Type B pancreatic cell (in vitro differentiated cells): ENCODE measurements around the gene TMEFF2. TPM values are rescaled to one million over a fixed set of nuclear protein-coding genes. Genes with fewer than 3 reads are reported as not detected.

Experiments used
- DNase-seq: peaks from one replicate; pipeline ENCODE4 v3.0.0; 2021; ENCODE audit warnings: mixed read lengths; ENCODE audit not compliant: unreplicated experiment; ENCODE audit errors: extremely low spot score
- H3K27ac Mint-ChIP-seq: 2 replicates; pipeline ENCODE4 v1.8.0; 2021; ENCODE audit warnings: mild to moderate bottlenecking, mixed read lengths
- H3K27me3 Mint-ChIP-seq: 2 replicates; pipeline ENCODE4 v1.8.0; 2021; ENCODE audit warnings: mixed read lengths
- H3K36me3 Mint-ChIP-seq: 2 replicates; pipeline ENCODE4 v1.8.0; 2021; ENCODE audit warnings: mixed read lengths
- H3K4me1 Mint-ChIP-seq: one replicate; pipeline ENCODE4 v1.8.0; 2021; ENCODE audit warnings: mixed read lengths; ENCODE audit not compliant: unreplicated experiment
- H3K4me3 Mint-ChIP-seq: 2 replicates; pipeline ENCODE4 v1.8.0; 2021; ENCODE audit warnings: mild to moderate bottlenecking, mixed read lengths
- H3K9me3 Mint-ChIP-seq: 2 replicates; pipeline ENCODE4 v1.8.0; 2021; ENCODE audit warnings: mixed read lengths
- total RNA-seq: library from RNA; stranded (reverse); gene quantifications from 2 replicates; pipeline ENCODE4 v1.2.1, GENCODE V29; 2021; ENCODE audit warnings: low replicate concordance
- TF ChIP-seq, protein P1 (sequence below): fragments of 200-600 bp; sonication (generic); conservative IDR thresholded peaks from 2 replicates; pipeline ENCODE4 v1.5.0; 2021; ENCODE audit warnings: antibody characterized with exemption, mild to moderate bottlenecking

TMEFF2 gene
- total RNA-seq, 1 donor from 2014 or later, result 10.7 TPM

- H3K27me3 Mint-ChIP-seq, result no peaks in the 10 kb centered on the region
- no peak for DNase-seq
- TF ChIP-seq, protein P1, sequence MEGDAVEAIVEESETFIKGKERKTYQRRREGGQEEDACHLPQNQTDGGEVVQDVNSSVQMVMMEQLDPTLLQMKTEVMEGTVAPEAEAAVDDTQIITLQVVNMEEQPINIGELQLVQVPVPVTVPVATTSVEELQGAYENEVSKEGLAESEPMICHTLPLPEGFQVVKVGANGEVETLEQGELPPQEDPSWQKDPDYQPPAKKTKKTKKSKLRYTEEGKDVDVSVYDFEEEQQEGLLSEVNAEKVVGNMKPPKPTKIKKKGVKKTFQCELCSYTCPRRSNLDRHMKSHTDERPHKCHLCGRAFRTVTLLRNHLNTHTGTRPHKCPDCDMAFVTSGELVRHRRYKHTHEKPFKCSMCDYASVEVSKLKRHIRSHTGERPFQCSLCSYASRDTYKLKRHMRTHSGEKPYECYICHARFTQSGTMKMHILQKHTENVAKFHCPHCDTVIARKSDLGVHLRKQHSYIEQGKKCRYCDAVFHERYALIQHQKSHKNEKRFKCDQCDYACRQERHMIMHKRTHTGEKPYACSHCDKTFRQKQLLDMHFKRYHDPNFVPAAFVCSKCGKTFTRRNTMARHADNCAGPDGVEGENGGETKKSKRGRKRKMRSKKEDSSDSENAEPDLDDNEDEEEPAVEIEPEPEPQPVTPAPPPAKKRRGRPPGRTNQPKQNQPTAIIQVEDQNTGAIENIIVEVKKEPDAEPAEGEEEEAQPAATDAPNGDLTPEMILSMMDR, result no peak
Observed at GRCh38 chr2:192128655-192129054, 66.1 kb downstream of the TMEFF2 start.

DNA sequence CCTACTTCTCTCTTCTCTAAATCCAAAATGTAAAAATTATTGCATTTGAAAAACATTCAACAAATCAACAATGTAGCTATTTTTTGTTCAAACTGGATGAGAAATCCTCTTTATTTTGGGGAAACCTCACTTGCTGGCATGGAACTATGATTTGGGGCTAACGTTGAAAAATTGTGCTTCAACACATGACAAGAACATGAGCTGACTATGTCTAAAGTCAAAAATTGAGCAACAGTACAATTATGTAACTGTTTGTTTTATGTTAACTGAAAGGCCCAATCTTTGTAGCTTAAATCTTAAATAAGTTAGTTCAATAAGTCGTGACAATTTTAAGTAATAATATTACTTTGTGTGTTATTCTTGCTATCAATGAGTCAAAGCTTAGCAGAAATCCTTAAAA, 67.3 kb downstream of the TMEFF2 start:
- Mint-ChIP-seq H3K36me3 (no peaks in the 10 kb centered on the region), H3K9me3 (no peaks in the 10 kb centered on the region), H3K4me1 (peaks cover 10% of the 10 kb centered on the region), H3K4me3 (no peak overlapping the region), H3K27ac (no peak overlapping the region), H3K27me3 (no peaks in the 10 kb centered on the region)
- DNase-seq, result no peak
- TF ChIP-seq, protein P1, result no peak

More at GRCh38 chr2:192128655-192129054, 66.1 kb downstream of the TMEFF2 start:
- Mint-ChIP-seq H3K9me3 (no peaks in the 10 kb centered on the region), H3K36me3 (no peaks in the 10 kb centered on the region), H3K4me1 (peaks cover 10% of the 10 kb centered on the region), H3K4me3 (no peak overlapping the region), H3K27ac (no peak overlapping the region)

- H3K27ac Mint-ChIP-seq, result no peak overlapping the region
- peaks cover 10% of the 10 kb centered on the region for H3K4me1 Mint-ChIP-seq
- no peak for DNase-seq
- TF ChIP-seq, protein P1, result no peak
- H3K36me3 Mint-ChIP-seq, result no peaks in the 10 kb centered on the region
- no peaks in the 10 kb centered on the region for H3K9me3 Mint-ChIP-seq
- H3K27me3 Mint-ChIP-seq, result no peaks in the 10 kb centered on the region
- no peak overlapping the region for H3K4me3 Mint-ChIP-seq
Observed at GRCh38 chr2:192126912-192127311, 67.8 kb downstream of the TMEFF2 start.

DNA sequence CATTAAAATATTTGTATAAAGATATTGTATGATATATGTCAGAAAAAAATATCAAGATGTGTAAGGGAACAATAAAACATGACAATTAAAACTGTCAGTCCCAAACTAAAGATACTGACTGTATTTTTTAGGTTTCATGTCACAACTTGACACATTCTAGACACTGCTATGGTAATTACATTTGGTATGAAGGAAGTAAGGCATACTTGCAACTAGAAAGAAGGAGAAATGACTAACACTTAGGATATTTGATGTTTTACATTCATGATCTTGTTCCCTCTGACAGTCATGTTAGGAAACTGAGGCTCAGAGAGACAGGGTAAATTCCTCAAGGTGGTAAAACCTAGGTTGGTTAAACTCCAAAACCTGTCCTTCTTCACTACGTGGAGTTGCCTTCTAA, 68.3 kb downstream of the TMEFF2 start:
- no peak for DNase-seq
- Mint-ChIP-seq H3K4me3 (no peak overlapping the region), H3K4me1 (peaks cover 10% of the 10 kb centered on the region), H3K27ac (no peak overlapping the region), H3K27me3 (no peaks in the 10 kb centered on the region), H3K36me3 (no peaks in the 10 kb centered on the region), H3K9me3 (no peaks in the 10 kb centered on the region)
- TF ChIP-seq, protein P1, result no peak

DNA sequence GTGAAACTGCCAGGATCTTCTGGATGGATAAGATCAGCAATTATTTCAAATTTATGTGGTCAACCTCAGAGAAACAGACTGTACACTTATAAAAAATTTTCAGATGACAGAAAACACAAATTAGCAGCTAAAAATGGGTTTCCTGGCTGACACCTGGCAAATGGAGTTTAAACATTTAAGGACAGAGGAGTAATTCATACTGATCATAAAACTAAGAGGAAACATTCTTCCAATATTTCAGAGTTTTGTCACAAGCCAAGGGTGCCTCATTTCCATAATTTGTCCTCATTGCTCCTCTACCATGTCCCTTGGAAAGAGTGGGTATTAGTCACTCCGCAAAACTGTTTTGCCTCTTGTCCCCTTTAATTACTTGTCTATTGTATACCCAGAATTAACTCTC, 70.2 kb downstream of the TMEFF2 start:
- Mint-ChIP-seq H3K4me1 (peaks cover 10% of the 10 kb centered on the region), H3K27ac (no peak overlapping the region), H3K9me3 (peaks cover 3% of the 10 kb centered on the region), H3K27me3 (no peaks in the 10 kb centered on the region), H3K4me3 (no peak overlapping the region), H3K36me3 (peaks cover 4% of the 10 kb centered on the region)
- TF ChIP-seq, protein P1, result no peak
- DNase-seq, result no peak

GRCh38 chr2:192123847-192124246, 70.9 kb downstream of the TMEFF2 start:
- H3K27me3 Mint-ChIP-seq, result no peaks in the 10 kb centered on the region
- peaks cover 4% of the 10 kb centered on the region for H3K36me3 Mint-ChIP-seq
- H3K9me3 Mint-ChIP-seq, result peaks cover 3% of the 10 kb centered on the region
- H3K4me3 Mint-ChIP-seq, result no peak overlapping the region
- TF ChIP-seq, protein P1, result no peak
- H3K27ac Mint-ChIP-seq, result no peak overlapping the region
- H3K4me1 Mint-ChIP-seq, result peaks cover 10% of the 10 kb centered on the region
- DNase-seq, result no peak
